Inflammatory macrophage treated with lipopolysaccharide for 1 hour (primary cell): Measurements from ENCODE around the gene FFAR3.
"Not testable (repeated sequence)": the region's sequence is repeated elsewhere in the genome, so short reads cannot be mapped to it uniquely, and the experiment has no call there.

Source experiments
- DNase-seq, 2 donors: peaks; one replicate each; pipeline ENCODE4 v3.0.0-alpha.2; 2020 to 2022

Gene FFAR3

DNA sequence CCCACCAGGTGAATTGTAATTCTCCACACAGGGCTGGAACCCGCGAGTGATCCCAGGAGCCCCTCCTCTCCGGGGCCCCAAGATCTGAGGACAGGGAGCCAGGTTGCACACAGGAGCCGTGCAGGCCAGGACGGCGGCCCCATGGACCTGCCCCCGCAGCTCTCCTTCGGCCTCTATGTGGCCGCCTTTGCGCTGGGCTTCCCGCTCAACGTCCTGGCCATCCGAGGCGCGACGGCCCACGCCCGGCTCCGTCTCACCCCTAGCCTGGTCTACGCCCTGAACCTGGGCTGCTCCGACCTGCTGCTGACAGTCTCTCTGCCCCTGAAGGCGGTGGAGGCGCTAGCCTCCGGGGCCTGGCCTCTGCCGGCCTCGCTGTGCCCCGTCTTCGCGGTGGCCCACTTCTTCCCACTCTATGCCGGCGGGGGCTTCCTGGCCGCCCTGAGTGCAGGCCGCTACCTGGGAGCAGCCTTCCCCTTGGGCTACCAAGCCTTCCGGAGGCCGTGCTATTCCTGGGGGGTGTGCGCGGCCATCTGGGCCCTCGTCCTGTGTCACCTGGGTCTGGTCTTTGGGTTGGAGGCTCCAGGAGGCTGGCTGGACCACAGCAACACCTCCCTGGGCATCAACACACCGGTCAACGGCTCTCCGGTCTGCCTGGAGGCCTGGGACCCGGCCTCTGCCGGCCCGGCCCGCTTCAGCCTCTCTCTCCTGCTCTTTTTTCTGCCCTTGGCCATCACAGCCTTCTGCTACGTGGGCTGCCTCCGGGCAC is 6.7 kb upstream of the FFAR3 start:
- no peak for DNase-seq

DNA sequence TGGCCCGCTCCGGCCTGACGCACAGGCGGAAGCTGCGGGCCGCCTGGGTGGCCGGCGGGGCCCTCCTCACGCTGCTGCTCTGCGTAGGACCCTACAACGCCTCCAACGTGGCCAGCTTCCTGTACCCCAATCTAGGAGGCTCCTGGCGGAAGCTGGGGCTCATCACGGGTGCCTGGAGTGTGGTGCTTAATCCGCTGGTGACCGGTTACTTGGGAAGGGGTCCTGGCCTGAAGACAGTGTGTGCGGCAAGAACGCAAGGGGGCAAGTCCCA is 6.1 kb upstream of the FFAR3 start:
- DNase-seq: no peak

DNA sequence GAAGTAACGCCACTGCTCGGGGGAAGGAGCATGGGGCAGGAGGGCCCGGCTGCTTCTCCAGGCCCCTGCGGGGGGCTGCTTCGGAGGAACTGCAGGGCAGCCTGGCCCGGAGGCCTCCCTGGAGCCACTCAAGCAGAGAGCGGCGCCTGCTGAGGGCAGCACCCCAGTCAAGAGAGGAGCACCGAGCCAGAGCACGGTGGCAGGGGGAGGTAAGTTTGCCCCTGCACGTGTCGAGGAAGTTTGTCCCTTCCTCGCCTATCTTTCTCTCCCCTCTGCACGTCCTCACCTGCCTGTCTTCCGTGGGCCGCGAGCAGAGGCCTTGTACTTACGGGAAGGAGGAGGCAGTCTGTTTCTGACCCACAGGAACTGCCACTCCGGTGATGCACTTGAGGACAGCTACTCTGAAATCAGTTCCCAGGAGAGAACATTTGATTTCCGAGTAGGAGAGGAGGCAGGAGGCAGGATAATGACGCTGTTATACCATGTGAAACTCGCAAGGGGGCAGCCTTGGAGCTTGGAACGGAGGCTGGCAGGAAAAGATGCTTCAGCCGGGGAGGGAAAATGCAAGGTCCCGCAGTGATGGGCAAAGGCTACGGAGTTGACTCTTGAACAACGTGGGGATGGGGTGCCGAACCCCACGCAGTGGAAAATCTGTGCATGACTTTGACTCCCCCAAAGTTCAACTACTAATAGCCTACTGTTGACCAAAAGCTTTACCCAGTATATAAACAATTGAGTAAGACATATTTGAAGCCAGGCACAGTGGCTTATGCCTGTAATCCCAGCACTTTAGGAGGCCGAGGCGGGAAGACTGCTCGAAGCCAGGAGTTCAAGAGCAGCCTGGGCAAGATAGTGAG is 5.6 kb upstream of the FFAR3 start:
- peak; percentile 59 to 90 for DNase-seq

DNA sequence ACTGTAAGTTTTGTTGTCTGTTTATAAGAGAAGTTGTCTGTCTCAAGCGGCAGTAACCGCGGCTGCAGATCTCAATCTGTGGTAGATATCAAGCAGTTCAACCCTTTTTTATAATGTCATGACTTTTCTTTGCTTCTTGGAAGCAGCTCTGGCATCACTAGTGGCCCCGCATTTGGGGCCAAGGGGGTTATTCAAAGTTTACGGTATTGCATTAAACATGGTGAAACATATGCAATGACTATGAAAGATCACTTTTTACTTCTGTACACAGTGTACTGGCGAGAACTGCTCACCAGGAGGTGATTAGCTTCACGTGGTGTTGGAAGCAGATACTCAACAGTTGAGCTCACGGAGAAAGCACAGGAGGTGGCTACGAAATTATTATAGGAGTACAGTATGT is 4.6 kb upstream of the FFAR3 start:
- DNase-seq: peak; percentile 22 to 60

DNA sequence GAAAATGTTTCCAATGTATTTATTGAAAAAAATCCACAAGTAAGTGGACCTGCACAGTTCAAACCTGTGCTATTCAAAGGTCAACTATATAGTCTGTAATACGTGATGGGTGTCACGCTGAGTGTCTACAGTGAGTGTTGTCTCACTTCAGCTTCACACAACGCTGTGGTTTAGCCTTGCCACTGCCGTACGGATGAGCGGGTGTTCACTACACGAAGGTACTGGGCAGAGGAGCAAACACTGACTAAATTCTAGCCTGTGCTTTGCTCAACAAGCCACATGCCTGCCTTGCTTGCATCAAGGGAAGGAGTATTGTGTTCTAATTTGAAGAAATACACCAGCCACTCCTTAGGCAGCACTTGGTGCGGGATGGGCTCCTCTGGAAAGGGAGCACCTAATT is 3.4 kb upstream of the FFAR3 start:
- DNase-seq: no peak

- DNase-seq: peak; percentile 22
These were observed 2.3 kb upstream of the FFAR3 start for GRCh38 chr19:35355791-35356460.

GRCh38 chr19:35358834-35359233 is 574 bp downstream of the FFAR3 start:
- not testable (repeated sequence) for DNase-seq

- DNase-seq: not testable (repeated sequence)
These were observed 1.1 kb downstream of the FFAR3 start for GRCh38 chr19:35359395-35359794.

- DNase-seq: not testable (repeated sequence)
These were observed 1.8 kb downstream of the FFAR3 start for GRCh38 chr19:35360081-35360480.

DNA sequence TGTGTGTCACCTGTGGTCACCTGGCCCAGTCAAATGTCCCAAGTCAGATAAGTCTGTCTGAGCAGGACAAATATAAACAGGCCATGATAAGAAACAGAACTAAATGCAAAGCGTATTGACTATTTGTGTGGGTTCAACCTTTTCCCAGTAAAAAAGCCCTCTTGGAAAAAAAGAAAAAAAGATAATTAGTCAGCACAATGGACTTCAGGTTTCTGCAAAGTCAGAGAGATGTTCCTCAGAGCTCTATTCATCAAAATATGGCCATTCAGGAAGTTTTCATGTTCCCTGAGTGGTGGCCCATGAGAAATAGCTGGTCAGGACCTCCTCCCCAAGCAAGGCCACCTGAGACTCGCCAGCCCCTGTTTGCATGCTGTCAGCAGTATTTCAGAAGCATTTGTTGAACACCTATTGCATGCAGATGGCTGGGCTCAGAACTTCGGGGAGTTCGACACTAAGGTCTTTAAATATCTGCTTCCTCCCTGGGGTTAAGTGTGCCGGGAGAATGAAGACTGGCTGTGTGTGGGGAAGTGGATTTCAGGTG is 2.7 kb downstream of the FFAR3 start:
- DNase-seq: no peak

GRCh38 chr19:35362261-35363000 is 4.2 kb downstream of the FFAR3 start:
- DNase-seq: no peak

- DNase-seq: no peak
These were observed 4.8 kb downstream of the FFAR3 start for GRCh38 chr19:35363001-35363590.

DNA sequence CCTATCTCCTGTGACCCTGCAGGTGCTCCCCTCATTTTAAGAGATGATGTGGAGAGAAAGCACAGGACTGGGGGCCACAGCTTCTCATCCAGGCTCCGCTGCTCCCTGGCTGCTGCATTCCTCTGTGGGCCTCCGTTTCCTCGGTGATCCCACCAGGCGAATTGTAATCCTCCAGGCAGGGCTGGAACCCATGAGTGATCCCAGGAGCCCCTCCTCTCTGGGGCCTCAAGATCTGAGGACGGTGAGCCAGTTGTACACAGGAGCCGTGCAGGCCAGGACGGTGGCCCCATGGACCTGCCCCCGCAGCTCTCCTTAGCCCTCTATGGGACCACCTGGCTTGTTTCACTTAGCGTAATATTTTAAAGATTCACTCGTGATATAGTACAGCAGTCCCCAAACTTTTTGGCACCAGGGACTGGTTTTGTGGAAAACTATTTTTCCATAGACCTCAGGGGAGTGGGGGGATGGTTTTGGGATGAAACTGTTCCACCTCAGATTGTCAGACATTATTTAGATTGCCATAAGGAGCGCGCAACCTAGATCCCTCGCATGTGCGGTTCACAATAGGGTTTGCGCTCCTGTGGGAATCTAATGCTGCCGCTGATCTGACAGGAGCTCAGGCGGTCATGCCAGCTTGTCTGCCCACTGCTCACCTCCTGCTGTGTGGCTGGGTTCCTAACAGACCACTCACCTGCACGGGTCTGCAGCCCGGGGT is 5.6 kb downstream of the FFAR3 start:
- no peak for DNase-seq

GRCh38 chr19:35365303-35365702 is 7.0 kb downstream of the FFAR3 start:
- DNase-seq: no peak

GRCh38 chr19:35368378-35368777 is 10.1 kb downstream of the FFAR3 start:
- DNase-seq: no peak

DNA sequence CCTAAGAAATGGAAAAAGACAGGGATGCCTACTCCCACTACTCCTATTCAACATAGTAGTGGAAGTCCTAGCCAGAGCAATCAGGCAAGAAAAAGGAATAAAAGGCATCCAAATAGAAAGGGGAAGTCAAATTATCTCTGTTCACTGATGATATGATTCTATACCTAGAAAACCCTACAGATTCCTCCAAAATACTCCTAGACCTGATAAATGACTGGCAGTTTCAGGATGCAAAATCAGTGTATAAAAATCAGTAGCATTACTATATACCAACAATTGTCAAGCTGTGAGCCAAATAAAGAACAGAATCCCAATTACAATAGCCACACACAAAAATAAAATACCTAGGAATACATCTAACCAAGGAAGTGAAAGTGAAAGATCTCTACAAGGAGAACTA is 11.3 kb downstream of the FFAR3 start:
- DNase-seq: no peak

- no peak for DNase-seq
These were observed 12.5 kb downstream of the FFAR3 start, which contains the start of gene GPR42 for GRCh38 chr19:35370722-35371121. Gene GPR42, plus strand, starts transcription at chr19:35371068. Its CDS starts 292 bp downstream, at chr19:35371360.

GRCh38 chr19:35373492-35373891 is 15.2 kb downstream of the FFAR3 start:
- DNase-seq: no peak

DNA sequence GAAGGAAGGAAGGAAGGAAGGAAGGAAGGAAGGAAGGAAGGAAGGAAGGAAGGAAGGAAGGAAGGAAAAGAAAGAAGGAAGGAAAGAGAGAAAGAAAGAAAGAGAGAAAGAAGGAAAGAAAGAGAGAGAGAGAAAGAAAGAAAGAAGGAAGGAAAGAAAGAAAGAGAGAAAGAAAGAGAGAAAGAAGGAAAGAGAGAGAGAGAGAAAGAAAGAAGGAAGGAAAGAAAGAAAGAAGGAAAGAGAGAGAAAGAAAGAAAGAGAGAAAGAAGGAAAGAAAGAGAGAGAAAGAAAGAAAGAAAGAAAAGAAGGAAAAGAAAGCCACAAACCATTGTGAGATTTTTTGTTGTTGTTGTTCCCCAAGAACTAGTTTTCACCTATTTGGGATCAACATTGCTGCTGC is 15.8 kb downstream of the FFAR3 start:
- not testable (repeated sequence) for DNase-seq

DNA sequence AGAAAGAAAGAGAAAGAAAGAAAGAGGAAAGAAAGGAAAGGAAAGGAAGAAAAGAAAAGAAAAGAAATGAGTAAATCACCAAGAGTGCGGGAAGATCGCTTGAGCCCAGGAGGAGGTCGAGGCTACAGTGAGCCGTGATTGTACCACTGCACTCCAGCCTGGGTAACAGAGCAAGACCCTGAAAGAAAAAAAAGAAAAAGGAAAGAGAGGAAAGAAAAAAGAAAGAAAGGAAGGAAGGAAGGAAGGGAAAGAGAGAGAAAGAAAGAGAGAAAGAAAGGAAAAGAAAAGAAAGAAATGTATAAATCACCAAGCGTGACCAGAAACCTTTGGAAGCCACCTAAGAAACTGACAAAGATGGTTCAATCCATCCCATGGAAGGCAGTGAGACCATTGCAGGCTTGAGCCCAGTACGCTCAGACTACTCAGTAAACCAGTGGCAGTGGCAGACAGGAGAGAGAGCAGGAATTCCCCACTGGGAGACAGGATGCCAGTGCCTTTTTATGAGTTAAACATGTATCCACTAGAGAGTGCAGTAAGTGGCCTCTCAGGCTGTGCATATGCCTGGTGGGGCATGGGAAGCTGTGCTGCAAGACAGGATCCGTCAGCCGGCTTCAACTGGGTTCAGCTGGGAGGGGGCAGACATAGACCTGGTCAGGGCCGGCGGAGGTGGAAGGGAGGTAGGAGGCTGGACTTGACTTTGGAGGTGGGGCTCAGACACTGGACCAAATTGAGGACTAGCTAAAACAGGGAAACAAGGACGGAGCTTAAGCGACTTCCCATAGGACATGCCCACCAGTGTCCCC is 17.4 kb downstream of the FFAR3 start:
- no peak for DNase-seq

DNA sequence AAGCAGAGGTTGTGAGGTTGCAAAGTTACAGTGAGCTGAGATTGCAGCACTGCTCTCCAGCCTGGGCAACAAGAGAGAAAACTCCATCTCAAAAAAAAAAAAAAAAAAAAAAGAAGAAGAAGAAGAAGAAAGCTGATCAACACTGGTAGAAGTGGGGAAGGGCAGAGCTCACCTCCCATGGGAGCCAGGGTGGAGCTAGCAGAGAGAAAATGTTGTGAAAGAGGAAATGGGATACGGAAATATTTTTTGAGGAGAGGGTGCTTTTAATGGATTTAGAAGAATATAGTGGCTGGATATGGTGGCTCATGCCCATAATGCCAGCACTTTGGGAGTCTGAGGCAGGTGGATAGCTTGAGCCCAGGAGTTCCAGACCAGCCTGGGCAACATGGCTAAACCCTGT is 19.4 kb downstream of the FFAR3 start:
- no peak for DNase-seq
